NCI-H2227 (cell line): ENCODE measurements around the gene GALNT16.

Source experiments
- DNase-seq: peaks from one replicate; lab custom pipeline; 2025; ENCODE audit not compliant: unreplicated experiment; lab: John Stamatoyannopoulos, UW

The GALNT16 gene

GRCh38 chr14:69333791-69334337 is 73.9 kb downstream of the GALNT16 start:
- DNase-seq, result no peak

GRCh38 chr14:69334576-69334975 is 74.6 kb downstream of the GALNT16 start:
- no peak for DNase-seq

- no peak for DNase-seq
Observed at GRCh38 chr14:69335371-69335771, 75.4 kb downstream of the GALNT16 start.

- DNase-seq, result no peak
Observed at GRCh38 chr14:69337984-69338383, 78.0 kb downstream of the GALNT16 start.

GRCh38 chr14:69339426-69339825 is 79.5 kb downstream of the GALNT16 start:
- no peak for DNase-seq

- no peak for DNase-seq
Observed at GRCh38 chr14:69342928-69343525, 83.1 kb downstream of the GALNT16 start.

- DNase-seq, result no peak
Observed at GRCh38 chr14:69344171-69344570, 84.2 kb downstream of the GALNT16 start.

GRCh38 chr14:69345402-69345801 is 85.4 kb downstream of the GALNT16 start:
- DNase-seq, result no peak

- DNase-seq, result peak; percentile 30
Observed at GRCh38 chr14:69346710-69347109, 86.8 kb downstream of the GALNT16 start.

- DNase-seq, result no peak
Observed at GRCh38 chr14:69349091-69349777, 89.3 kb downstream of the GALNT16 start.

- no peak for DNase-seq
Observed at GRCh38 chr14:69350892-69351291, 90.9 kb downstream of the GALNT16 start.

- no peak for DNase-seq
Observed at GRCh38 chr14:69351385-69351784, 91.4 kb downstream of the GALNT16 start.

- no peak for DNase-seq
Observed at GRCh38 chr14:69351911-69352310, 92.0 kb downstream of the GALNT16 start.

GRCh38 chr14:69353168-69353567 is 93.2 kb downstream of the GALNT16 start:
- DNase-seq, result no peak

GRCh38 chr14:69354383-69355153 is 94.6 kb downstream of the GALNT16 start:
- DNase-seq, result no peak

- no peak for DNase-seq
Observed at GRCh38 chr14:69355154-69355597, 95.2 kb downstream of the GALNT16 start.

- DNase-seq, result no peak
Observed at GRCh38 chr14:69355607-69356281, 95.8 kb downstream of the GALNT16 start.

GRCh38 chr14:69356903-69357543 is 97.1 kb downstream of the GALNT16 start:
- no peak for DNase-seq

GRCh38 chr14:69357544-69358200 is 97.7 kb downstream of the GALNT16 start:
- no peak for DNase-seq
